A549 (cell line): ENCODE measurements around the gene VAV3. TPM values are rescaled to one million over a fixed set of nuclear protein-coding genes. Genes with fewer than 3 reads are reported as not detected.

Experiments
- ATAC-seq, 2 experiments: fragments of 200-7000 bp in 1 of 2; fragments of >200 bp in 1 of 2; cut with Nextera tagmentation in 1 of 2; cut with Tn5 transposase in 1 of 2; 3 replicates each; pipeline versions ENCODE4 v1.8.0 to v1.9.1; 2018 to 2020; ENCODE audit warnings: mild to moderate bottlenecking in 1 of 2, moderate library complexity in 1 of 2
- CTCF ChIA-PET: fragments of 300-600 bp; sonication (Branson Sonifier 250); formaldehyde crosslinking; extraction: SDS; loops from one replicate; lab custom pipeline; 2021; ENCODE audit warnings: antibody characterized with exemption, inconsistent platforms; lab: Yijun Ruan, JAX
- POLR2A ChIA-PET: fragments of 350-600 bp; formaldehyde crosslinking; extraction: SDS; loops from one replicate; lab custom pipeline; 2021; ENCODE audit warnings: antibody characterized with exemption, inconsistent platforms; lab: Yijun Ruan, JAX
- DNase-seq, 2 experiments: peaks; one replicate each; pipeline versions ENCODE4 v3.0.0 to v3.0.0-alpha.2; 2011 to 2016; ENCODE audit warnings: low read depth in 1 of 2, low spot score in 1 of 2
- FAIRE-seq: peaks from 2 replicates; lab custom pipeline; 2011; peaks lifted over from hg19 to GRCh38; lab: Jason Lieb, UNC
- H3K27ac ChIP-seq, 2 experiments: fragments of >200 bp; sonication (Bioruptor Twin); formaldehyde crosslinking; 3 replicates each; pipeline ENCODE4 v1.5.1; 2016 to 2017
- H3K4me1 ChIP-seq: fragments of >200 bp; sonication (Bioruptor Twin); formaldehyde crosslinking; 3 replicates; pipeline ENCODE4 v1.6.1; 2016
- H3K4me2 ChIP-seq: fragments of >200 bp; sonication (Bioruptor Twin); formaldehyde crosslinking; 3 replicates; pipeline ENCODE4 v1.6.1; 2016
- H3K4me3 ChIP-seq: fragments of >200 bp; sonication (Bioruptor Twin); formaldehyde crosslinking; 3 replicates; pipeline ENCODE4 v1.5.1; 2016
- H3K9me3 ChIP-seq: fragments of >200 bp; sonication (Bioruptor Twin); formaldehyde crosslinking; 3 replicates; pipeline ENCODE4 v1.6.1; 2016
- CBX8 ChIP-seq: fragments of 200-600 bp; sonication (generic); IDR thresholded peaks from 2 replicates; pipeline ENCODE4 v1.6.1; 2016
- EHF ChIP-seq: fragments of 250-450 bp; sonication (Bioruptor Pico); IDR thresholded peaks from 2 replicates; pipeline ENCODE4 v1.5.0; 2020; ENCODE audit warnings: mild to moderate bottlenecking
- EP300 ChIP-seq, 2 experiments: fragments of >200 bp; sonication (Bioruptor Twin); formaldehyde crosslinking; IDR thresholded peaks; 2 replicates in 1 of 2; 3 replicates in 1 of 2; pipeline ENCODE4 v1.6.1; 2016 to 2017
- FOSB ChIP-seq: fragments of 250-450 bp; sonication (Bioruptor Pico); IDR thresholded peaks from 2 replicates; pipeline ENCODE4 v1.5.0; 2020; ENCODE audit warnings: mild to moderate bottlenecking, moderate library complexity
- FOXS1 ChIP-seq: fragments of 250-450 bp; sonication (Bioruptor Pico); IDR thresholded peaks from 2 replicates; pipeline ENCODE4 v1.5.0; 2020; ENCODE audit warnings: mild to moderate bottlenecking, moderate library complexity
- HOXA7 ChIP-seq: fragments of 250-450 bp; sonication (Bioruptor Pico); IDR thresholded peaks from 2 replicates; pipeline ENCODE4 v1.5.0; 2020; ENCODE audit warnings: mild to moderate bottlenecking, moderate library complexity
- HOXB5 ChIP-seq: fragments of 250-450 bp; sonication (Bioruptor Pico); IDR thresholded peaks from 2 replicates; pipeline ENCODE4 v1.5.0; 2020; ENCODE audit warnings: mild to moderate bottlenecking, moderate library complexity
- JUNB ChIP-seq: fragments of >200 bp; sonication (Bioruptor Twin); formaldehyde crosslinking; IDR thresholded peaks from 2 replicates; pipeline ENCODE4 v1.6.1; 2016
- MAFK ChIP-seq: fragments of 450-650 bp; IDR thresholded peaks from 2 replicates; pipeline ENCODE4 v1.6.1; 2014; ENCODE audit not compliant: partially characterized antibody
- MAZ ChIP-seq: fragments of 150-350 bp; IDR thresholded peaks from 2 replicates; pipeline ENCODE4 v1.6.1; 2014; ENCODE audit warnings: antibody characterized with exemption, low read depth, low read length, borderline replicate concordance
- NFE2L2 ChIP-seq: fragments of 150-350 bp; conservative IDR thresholded peaks from 2 replicates; pipeline ENCODE4 v1.6.1; 2014; ENCODE audit warnings: low read length
- PHF8 ChIP-seq: fragments of 200-600 bp; sonication (generic); IDR thresholded peaks from 2 replicates; pipeline ENCODE4 v1.6.1; 2016; ENCODE audit warnings: low read depth, mild to moderate bottlenecking, antibody characterized with exemption, moderate library complexity, borderline replicate concordance
- POLR2AphosphoS2 ChIP-seq: conservative IDR thresholded peaks from 2 replicates; pipeline ENCODE4 v1.6.1; 2012; ENCODE audit warnings: low read length, improper control_type of control experiment, inconsistent platforms
- RAD21 ChIP-seq, 2 experiments: fragments of >200 bp in 1 of 2; sonication (Bioruptor Twin) in 1 of 2; formaldehyde crosslinking in 1 of 2; IDR thresholded peaks in 1 of 2; conservative IDR thresholded peaks in 1 of 2; 2 replicates in 1 of 2; 3 replicates in 1 of 2; pipeline ENCODE4 v1.6.1; 2012 to 2018; ENCODE audit warnings: inconsistent platforms in 1 of 2
- RARB ChIP-seq: fragments of 250-450 bp; sonication (Bioruptor Pico); IDR thresholded peaks from 2 replicates; pipeline ENCODE4 v1.8.0; 2021; ENCODE audit warnings: mild to moderate bottlenecking, moderate library complexity
- RCOR1 ChIP-seq: fragments of 150-350 bp; IDR thresholded peaks from 2 replicates; pipeline ENCODE4 v1.6.1; 2014; ENCODE audit warnings: antibody characterized with exemption, low read length, low read depth
- ZC3H11A ChIP-seq: fragments of 450-650 bp; IDR thresholded peaks from 2 replicates; pipeline ENCODE4 v1.6.1; 2014; ENCODE audit warnings: antibody characterized with exemption, mild to moderate bottlenecking
- WGBS: methylation state at CpG from one replicate; pipeline ENCODE4 v1.1.6; 2017; ENCODE audit errors: missing lambda C conversion rate; 5-methylcytosine and 5-hydroxymethylcytosine counted together
- polyA plus RNA-seq, 4 experiments: library from polyadenylated mRNA; depleted of rRNA in 3 of 4; stranded (reverse); fragments of >200 nt; fragmentation: RNase III in 1 of 4; extraction: RNeasy Plus Mini Kit Qiagen cat#74134 plus additional on column Dnase treatment in 1 of 4; gene quantifications; 2 replicates in 3 of 4; 3 replicates in 1 of 4; pipeline ENCODE4 v1.2.3, GENCODE V29; 2011 to 2017
- TF ChIP-seq, protein P1 (sequence below): fragments of 150-350 bp; IDR thresholded peaks from 2 replicates; pipeline ENCODE4 v1.6.1; 2014; ENCODE audit warnings: low read depth, mild to moderate bottlenecking, low read length
- TF ChIP-seq, protein P2 (sequence below): fragments of 250-450 bp; sonication (Bioruptor Pico); IDR thresholded peaks from 2 replicates; pipeline ENCODE4 v1.5.0; 2020; ENCODE audit warnings: low read depth, mild to moderate bottlenecking, moderate library complexity
- TF ChIP-seq, protein P3 (sequence below): fragments of 200-600 bp; sonication (generic); IDR thresholded peaks from 2 replicates; pipeline ENCODE4 v1.6.1; 2016; ENCODE audit warnings: antibody characterized with exemption, mild to moderate bottlenecking, moderate library complexity
- TF ChIP-seq, protein P4 (sequence below): fragments of >200 bp; sonication (Bioruptor Twin); formaldehyde crosslinking; IDR thresholded peaks from 3 replicates; pipeline ENCODE4 v1.6.1; 2016
- TF ChIP-seq, protein P5 (sequence below): IDR thresholded peaks from 2 replicates; pipeline ENCODE4 v1.6.1; 2012
- TF ChIP-seq, protein P6 (sequence below): IDR thresholded peaks from 2 replicates; pipeline ENCODE4 v1.6.1; 2012
- TF ChIP-seq, protein P7 (sequence below): fragments of >200 bp; sonication (Bioruptor Twin); formaldehyde crosslinking; IDR thresholded peaks from 3 replicates; pipeline ENCODE4 v1.5.1; 2016

VAV3 gene
- polyA plus RNA-seq, 2 of the 4 experiments (the other 2 are of a cell fraction), result 12.8 to 22.7 TPM

DNA sequence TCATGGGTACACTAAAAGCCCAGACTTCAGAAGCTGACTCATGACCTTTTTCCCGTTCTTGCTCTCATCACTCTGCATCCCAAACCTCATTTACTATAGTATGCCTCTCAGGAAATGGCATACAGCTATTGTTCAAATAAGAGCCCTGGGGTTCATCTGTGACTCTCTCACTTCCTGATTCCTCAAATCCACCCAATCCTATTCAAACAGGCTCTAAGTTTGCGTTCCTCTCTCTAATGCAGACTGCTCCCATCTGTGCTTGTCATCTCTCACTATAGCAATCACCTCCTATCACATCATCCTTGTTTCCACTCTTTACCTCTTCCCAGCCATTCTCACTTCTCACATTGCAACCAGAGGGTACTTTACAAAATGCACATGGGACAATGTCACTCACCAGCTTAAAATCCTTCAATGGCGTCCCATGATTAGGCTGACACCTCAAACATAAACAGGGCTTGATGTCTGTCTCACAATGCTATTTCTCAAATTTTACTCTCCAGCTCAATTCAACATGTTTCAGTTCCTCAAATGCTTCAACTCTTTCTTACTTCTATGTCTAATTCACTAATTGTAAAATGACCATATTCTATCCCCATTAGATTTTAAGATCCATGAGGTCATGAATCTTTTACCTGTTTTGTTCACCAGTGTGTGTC is 415.7 kb downstream of the VAV3 start:
- POLR2A ChIA-PET, result no interaction called here
- no peak for FAIRE-seq
- TF ChIP-seq, protein P1, sequence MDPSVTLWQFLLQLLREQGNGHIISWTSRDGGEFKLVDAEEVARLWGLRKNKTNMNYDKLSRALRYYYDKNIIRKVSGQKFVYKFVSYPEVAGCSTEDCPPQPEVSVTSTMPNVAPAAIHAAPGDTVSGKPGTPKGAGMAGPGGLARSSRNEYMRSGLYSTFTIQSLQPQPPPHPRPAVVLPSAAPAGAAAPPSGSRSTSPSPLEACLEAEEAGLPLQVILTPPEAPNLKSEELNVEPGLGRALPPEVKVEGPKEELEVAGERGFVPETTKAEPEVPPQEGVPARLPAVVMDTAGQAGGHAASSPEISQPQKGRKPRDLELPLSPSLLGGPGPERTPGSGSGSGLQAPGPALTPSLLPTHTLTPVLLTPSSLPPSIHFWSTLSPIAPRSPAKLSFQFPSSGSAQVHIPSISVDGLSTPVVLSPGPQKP, result no peak
- no peak for TF ChIP-seq CBX8
- TF ChIP-seq, protein P2, sequence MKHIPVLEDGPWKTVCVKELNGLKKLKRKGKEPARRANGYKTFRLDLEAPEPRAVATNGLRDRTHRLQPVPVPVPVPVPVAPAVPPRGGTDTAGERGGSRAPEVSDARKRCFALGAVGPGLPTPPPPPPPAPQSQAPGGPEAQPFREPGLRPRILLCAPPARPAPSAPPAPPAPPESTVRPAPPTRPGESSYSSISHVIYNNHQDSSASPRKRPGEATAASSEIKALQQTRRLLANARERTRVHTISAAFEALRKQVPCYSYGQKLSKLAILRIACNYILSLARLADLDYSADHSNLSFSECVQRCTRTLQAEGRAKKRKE (CRISPR knock-in tag), result no peak
- no peak for TF ChIP-seq PHF8
- TF ChIP-seq, protein P3, sequence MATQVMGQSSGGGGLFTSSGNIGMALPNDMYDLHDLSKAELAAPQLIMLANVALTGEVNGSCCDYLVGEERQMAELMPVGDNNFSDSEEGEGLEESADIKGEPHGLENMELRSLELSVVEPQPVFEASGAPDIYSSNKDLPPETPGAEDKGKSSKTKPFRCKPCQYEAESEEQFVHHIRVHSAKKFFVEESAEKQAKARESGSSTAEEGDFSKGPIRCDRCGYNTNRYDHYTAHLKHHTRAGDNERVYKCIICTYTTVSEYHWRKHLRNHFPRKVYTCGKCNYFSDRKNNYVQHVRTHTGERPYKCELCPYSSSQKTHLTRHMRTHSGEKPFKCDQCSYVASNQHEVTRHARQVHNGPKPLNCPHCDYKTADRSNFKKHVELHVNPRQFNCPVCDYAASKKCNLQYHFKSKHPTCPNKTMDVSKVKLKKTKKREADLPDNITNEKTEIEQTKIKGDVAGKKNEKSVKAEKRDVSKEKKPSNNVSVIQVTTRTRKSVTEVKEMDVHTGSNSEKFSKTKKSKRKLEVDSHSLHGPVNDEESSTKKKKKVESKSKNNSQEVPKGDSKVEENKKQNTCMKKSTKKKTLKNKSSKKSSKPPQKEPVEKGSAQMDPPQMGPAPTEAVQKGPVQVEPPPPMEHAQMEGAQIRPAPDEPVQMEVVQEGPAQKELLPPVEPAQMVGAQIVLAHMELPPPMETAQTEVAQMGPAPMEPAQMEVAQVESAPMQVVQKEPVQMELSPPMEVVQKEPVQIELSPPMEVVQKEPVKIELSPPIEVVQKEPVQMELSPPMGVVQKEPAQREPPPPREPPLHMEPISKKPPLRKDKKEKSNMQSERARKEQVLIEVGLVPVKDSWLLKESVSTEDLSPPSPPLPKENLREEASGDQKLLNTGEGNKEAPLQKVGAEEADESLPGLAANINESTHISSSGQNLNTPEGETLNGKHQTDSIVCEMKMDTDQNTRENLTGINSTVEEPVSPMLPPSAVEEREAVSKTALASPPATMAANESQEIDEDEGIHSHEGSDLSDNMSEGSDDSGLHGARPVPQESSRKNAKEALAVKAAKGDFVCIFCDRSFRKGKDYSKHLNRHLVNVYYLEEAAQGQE, result no peak
- no peak for TF ChIP-seq ZC3H11A
- no peak for TF ChIP-seq MAZ
- no peak for TF ChIP-seq JUNB
- TF ChIP-seq, all 56 proteins: peak for 0
- H3K27ac ChIP-seq, result no peak overlapping the region
- H3K4me2 ChIP-seq, result no peak overlapping the region
- H3K4me3 ChIP-seq, result no peak overlapping the region
- no peaks in the 10 kb centered on the region for H3K4me1 ChIP-seq
- H3K9me3 ChIP-seq, result no peaks in the 10 kb centered on the region
- no peak for DNase-seq
- 77% methylated on average over 3 of the region's 3 CpGs for WGBS
- no peak for ATAC-seq
- CTCF ChIA-PET, result interaction anchor here (0.9 kb wide), 1 partner anchor 15 kb away, joined by 3 read pairs; no protein-coding TSS in a partner anchor

DNA sequence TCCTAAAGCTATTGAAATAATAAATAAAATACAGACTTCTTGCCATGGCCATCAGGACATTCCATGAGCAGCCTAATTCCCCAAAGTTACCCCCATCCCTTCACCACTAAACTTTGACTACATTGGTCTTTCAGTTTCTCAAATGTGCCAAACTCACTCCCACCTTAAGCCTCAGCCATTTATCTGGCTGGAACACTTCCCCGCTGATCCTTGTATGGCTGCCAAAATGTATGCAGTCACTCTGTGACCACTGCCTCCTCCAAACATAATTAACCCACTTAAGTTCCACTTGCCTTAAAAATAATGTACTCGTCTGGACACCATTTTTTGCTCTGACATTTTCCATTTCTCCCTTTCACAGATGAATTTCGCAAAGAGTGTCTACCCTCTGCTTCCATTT is 416.7 kb downstream of the VAV3 start:
- 80% methylated on average over 3 of the region's 3 CpGs for WGBS
- ATAC-seq (no peak), DNase-seq (no peak), FAIRE-seq (no peak)
- ChIA-PET CTCF (no interaction called here), POLR2A (no interaction called here)
- Histone ChIP-seq H3K4me1 (no peaks in the 10 kb centered on the region), H3K27ac (no peak overlapping the region), H3K4me3 (no peak overlapping the region), H3K9me3 (no peaks in the 10 kb centered on the region), H3K4me2 (no peak overlapping the region)
- TF ChIP-seq, protein P4, sequence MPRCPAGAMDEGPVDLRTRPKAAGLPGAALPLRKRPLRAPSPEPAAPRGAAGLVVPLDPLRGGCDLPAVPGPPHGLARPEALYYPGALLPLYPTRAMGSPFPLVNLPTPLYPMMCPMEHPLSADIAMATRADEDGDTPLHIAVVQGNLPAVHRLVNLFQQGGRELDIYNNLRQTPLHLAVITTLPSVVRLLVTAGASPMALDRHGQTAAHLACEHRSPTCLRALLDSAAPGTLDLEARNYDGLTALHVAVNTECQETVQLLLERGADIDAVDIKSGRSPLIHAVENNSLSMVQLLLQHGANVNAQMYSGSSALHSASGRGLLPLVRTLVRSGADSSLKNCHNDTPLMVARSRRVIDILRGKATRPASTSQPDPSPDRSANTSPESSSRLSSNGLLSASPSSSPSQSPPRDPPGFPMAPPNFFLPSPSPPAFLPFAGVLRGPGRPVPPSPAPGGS, result no peak
- TF ChIP-seq HOXA7 (CRISPR knock-in tag) (no peak), RARB (CRISPR knock-in tag) (no peak), FOSB (CRISPR knock-in tag) (no peak), HOXB5 (no peak), RCOR1 (no peak), RAD21 (conservative IDR thresholded peaks at IDR 0.05 in 1 of 2, IDR thresholded peaks at IDR 0.05 in 1 of 2) (no peak), EHF (no peak), CBX8 (no peak), NFE2L2 (no peak), MAFK (no peak), EP300 (IDR thresholded peaks at IDR 0.05) (no peak), POLR2AphosphoS2 (no peak), FOXS1 (CRISPR knock-in tag) (no peak)
- TF ChIP-seq, protein P5, sequence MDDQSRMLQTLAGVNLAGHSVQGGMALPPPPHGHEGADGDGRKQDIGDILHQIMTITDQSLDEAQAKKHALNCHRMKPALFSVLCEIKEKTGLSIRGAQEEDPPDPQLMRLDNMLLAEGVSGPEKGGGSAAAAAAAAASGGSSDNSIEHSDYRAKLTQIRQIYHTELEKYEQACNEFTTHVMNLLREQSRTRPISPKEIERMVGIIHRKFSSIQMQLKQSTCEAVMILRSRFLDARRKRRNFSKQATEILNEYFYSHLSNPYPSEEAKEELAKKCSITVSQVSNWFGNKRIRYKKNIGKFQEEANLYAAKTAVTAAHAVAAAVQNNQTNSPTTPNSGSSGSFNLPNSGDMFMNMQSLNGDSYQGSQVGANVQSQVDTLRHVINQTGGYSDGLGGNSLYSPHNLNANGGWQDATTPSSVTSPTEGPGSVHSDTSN, result no peak
- TF ChIP-seq, protein P6, sequence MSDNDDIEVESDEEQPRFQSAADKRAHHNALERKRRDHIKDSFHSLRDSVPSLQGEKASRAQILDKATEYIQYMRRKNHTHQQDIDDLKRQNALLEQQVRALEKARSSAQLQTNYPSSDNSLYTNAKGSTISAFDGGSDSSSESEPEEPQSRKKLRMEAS, result no peak
- TF ChIP-seq, protein P7, sequence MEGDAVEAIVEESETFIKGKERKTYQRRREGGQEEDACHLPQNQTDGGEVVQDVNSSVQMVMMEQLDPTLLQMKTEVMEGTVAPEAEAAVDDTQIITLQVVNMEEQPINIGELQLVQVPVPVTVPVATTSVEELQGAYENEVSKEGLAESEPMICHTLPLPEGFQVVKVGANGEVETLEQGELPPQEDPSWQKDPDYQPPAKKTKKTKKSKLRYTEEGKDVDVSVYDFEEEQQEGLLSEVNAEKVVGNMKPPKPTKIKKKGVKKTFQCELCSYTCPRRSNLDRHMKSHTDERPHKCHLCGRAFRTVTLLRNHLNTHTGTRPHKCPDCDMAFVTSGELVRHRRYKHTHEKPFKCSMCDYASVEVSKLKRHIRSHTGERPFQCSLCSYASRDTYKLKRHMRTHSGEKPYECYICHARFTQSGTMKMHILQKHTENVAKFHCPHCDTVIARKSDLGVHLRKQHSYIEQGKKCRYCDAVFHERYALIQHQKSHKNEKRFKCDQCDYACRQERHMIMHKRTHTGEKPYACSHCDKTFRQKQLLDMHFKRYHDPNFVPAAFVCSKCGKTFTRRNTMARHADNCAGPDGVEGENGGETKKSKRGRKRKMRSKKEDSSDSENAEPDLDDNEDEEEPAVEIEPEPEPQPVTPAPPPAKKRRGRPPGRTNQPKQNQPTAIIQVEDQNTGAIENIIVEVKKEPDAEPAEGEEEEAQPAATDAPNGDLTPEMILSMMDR, result no peak
